HG02588 (cell line): Measurements from ENCODE around the gene SH3BGR.
"Not testable (repeated sequence)": the region's sequence is repeated elsewhere in the genome, so short reads cannot be mapped to it uniquely, and the experiment has no call there.

ENCODE experiments used
- ATAC-seq: cut with Tn5 transposase; IDR thresholded peaks from one replicate; pipeline ENCODE4 v1.9.1; 2021; ENCODE audit warnings: mild to moderate bottlenecking, moderate library complexity; ENCODE audit not compliant: unreplicated experiment

Gene SH3BGR

DNA sequence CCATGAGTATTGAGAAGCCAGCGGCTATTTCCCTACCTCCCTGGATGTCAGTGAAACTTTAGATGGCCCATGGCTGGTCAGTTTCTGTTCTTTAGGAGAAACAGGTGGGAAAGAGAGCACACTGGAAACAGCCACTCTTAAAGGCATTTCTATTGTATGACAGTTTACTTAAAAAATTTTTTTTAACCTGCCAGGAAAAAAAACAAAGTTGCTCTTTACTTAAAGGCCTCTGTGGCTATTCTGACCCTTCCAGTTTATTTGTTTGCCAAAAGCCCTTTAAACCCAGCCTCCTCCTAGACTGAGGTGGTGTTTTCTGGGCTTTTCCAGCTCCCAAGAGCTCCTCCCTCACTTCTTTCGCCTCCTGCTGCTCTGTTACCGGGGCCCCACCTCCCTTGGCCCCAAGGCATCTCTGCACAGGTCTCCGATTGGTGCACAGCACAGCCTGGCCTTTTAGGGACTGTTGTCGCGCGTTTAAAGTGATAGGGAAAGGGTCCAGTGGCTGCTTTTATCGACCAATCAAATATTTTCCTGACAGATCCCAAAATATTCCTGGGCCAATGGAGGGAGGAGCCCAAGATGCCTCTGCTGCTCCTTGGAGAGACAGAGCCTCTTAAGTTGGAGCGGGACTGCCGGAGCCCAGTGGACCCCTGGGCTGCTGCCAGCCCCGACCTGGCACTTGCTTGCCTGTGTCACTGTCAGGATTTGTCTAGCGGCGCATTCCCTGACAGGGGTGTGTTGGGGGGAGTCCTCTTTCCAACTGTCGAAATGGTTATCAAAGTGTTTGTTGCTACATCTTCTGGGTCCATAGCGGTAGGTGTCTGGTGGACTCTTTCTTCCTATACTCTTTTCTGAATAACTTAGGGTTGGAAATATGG, at the start of gene SH3BGR:
Gene SH3BGR (plus strand): TSS at position 639 of the 875 bp plus-strand sequence. CDS start 127 bp downstream, at position 766.
- ATAC-seq, result no peak

DNA sequence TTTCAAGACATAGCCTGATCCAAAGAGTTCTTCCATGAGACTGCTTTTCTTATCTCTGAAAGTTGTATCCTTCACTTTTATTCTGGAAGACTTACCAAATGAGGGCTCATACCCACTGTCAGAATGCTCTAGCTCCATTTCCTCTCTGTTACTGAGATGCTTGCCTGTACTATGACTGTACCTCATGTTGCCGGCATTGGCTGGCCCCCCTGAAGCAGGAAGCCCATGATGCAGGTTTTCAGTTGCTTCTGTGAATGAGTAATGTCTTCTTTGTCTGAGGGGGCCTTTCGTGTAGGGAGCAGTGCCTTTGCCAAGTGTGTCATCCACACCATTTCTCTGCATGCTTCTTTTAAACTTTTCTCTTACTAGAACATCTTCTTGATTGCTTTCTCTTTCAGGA, 45.7 kb upstream of the SH3BGR start:
- ATAC-seq, result no peak

DNA sequence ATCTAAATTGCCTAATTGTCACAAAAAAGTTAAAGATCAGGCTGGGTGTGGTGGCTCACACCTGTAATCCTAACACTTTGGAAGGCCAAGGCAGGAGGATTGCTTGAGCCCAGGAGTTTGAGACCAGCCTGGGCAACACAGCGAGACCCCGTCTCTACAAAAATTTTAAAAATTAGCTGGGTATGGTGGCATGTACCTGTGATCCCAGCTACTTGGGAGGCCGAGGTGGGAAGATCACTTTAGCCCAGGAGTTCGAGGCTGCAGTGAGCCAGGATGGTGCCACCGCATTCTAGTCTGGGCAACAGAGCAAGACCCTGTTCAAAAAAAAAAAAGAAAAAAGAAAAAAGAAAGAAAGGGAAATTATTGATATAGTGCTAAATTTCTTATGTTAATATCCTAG, 32.6 kb upstream of the SH3BGR start:
- ATAC-seq, result not testable (repeated sequence)

DNA sequence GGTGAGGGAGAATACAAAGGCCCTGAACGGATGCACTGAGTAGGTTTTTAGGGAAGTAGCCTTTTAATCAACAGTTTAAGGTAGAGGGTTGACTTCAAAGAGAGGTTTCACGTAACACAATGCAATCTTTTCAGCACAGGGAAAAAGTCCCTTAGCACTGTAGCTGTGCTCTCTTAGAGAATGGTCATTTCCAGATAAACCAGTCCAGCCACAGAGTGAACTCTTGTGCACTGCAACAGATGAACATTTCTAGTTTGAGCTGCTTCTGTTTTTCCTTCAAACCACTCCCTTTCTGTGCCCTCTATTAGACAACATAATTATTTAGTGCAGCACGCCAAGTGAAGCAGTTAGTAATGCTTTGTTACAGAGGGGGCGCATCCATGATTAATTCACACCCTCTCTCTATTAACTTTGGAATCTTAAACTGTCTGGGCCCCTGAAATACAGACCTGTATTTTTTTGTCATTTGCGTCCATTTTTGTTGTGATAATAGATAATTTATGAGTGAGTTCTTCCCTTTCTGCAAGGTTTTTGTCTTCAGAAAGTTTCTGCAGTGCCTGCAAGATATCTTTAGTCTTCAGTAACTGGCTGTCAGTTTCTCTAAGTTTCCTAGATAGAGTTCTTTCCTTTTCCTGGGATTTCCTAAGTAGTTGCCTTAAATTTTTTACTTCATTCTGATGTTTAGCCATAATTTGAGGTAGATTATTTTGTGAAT, 29.1 kb upstream of the SH3BGR start:
- no peak for ATAC-seq

DNA sequence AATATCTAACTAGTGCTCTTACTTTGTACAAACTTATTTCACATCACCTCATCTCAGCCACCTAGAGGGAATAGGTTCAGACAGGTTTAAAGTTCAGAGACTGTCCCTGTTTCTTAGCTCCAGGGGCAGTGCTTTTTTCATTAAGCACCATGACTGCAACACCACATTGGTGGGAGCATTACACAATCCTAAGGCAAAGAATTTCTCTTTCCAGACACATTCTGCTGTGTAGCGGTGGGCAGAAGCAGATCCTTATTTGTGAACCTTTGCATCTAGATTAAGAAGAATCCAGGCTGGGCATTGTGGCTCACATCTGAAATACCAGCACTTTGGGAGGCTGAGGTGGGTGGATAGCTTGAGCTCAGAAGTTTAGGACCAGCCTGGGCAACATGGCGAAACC, 22.3 kb upstream of the SH3BGR start:
- no peak for ATAC-seq

DNA sequence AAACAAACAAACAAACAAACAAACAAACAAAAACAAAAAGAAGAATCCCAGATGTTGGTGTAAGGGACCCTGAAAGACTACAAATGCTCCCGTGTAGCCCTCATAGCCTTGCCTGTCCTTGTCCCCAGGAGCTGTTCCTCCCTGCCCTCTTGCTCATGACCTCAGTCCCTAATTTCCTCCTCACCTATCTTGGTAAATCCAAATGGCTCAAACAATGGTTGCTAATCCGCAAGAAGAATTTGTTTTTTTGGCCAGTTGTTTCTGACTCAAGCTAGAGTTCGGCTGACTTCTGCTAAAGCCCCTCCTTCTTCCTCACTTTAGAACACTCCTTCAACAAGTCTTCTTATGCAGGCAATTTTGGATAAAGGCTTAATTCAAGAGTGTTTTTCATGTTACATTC, 21.8 kb upstream of the SH3BGR start:
- ATAC-seq, result no peak

DNA sequence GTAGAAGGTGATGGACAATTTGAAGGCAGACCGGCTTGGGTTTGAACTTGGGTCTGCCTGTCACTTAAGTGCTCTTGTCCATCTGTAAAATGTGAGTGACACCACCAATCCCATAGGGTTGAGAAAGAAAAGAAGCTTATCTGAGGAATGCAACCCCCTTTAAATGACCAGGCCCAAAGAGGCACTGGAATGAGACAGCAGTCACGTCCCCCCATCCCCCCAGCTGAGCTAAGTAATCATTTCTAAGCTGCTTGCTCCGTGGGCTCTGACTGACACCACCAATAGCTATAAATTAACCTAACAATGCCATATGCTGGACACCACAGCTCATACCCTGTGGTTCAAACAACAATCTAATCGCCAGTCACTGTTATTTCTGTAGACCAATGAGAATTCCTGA, 21.3 kb upstream of the SH3BGR start:
- ATAC-seq, result no peak

DNA sequence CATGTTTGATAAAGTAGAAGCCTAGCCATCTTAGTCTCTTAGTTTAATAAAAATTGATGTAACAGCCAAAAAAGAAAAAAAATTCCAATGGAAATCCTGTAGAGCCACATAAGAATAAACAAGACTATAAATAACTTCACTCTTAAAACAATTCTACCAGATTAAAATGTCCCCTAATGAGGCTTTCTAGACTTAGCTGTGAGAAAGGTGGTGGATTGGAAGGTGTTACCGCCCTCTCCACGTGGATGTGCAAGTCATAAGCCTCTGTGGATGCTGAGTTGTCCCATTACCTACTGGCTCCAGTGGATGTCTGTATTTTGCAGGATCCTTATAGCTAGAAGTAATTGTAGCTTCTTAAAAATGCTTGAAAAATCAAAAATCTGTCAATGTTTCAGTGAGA, 20.8 kb upstream of the SH3BGR start:
- ATAC-seq, result no peak

DNA sequence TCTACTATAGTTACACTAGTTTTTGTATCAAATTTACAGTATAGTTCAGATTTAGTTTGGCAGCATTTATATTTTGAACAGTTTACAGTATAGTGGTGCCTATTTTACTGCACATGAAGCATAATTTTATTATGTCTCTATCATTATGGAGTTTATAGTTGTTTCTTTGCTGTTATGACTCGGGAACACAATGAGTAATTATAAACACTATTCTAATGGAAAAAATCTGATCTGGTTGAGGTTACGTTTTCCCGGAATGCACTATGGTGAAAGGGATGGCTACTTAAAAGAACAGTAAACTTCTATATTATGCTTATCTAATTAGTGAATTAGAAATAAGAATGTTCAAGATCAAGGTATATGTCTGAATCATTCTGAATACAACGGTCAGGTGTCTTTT, 16.8 kb upstream of the SH3BGR start:
- no peak for ATAC-seq

DNA sequence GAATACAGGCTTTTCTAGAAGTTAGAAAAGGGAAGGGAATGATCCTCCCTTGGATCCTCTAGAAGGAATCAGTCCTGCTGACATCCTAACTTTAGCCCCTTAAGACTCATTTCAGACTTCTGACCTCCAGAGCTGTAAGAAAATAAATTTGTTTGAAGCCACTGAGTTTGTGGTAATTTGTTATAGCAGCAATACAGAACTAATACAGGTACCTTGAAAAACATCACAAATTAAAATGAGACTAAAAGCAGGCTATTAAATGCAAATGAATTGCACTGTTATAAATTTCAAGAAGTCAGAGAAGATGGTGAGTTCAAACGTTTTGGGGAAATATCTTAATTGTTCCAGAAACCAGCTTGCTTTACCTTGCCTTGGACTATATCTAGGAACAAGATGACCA, 12.5 kb upstream of the SH3BGR start:
- no peak for ATAC-seq

DNA sequence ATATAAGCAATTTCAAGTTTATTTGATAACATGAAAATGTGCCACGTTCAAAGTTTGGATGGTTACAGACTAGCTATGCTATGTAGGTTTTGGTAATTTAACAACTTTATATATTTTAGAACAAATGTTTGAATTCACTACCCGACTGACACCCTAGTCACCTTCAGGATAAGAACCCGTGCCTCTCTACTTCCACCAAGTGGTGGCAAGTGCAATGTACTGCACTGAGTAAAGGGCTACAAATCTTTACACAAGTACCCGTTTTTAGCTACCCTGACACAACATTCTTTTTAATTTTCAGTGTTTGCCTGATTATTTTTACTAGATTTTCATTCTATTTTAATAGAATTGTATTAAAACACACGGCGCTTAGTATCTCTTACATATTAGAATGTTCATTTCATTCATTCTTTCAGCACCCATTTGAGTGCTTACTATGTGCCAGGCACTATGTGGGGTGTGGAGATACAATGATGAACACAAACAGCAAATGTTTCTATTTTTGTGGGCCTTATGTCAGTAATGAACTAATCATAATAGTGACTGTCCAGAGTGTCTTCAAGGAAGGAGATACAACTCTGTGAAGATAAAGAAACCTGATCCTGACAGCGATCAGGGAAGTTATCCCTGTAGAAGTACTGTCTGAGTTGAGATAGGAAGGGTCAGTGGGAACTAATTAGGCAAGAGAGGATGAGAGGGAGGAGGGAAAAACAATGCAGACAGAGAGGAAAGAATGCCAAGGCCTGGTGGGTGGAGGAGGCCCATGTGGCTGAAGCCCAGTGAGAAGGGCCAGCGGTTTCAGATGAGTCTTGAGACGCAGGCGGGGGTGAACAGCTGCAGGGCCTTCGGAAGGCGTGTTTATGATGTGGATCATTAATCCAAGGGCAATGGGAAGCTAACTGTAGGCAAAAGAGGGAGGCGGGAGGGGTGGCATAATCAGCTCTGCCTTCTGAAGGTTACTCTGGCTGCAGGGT, 10.0 kb upstream of the SH3BGR start:
- ATAC-seq, result no peak

DNA sequence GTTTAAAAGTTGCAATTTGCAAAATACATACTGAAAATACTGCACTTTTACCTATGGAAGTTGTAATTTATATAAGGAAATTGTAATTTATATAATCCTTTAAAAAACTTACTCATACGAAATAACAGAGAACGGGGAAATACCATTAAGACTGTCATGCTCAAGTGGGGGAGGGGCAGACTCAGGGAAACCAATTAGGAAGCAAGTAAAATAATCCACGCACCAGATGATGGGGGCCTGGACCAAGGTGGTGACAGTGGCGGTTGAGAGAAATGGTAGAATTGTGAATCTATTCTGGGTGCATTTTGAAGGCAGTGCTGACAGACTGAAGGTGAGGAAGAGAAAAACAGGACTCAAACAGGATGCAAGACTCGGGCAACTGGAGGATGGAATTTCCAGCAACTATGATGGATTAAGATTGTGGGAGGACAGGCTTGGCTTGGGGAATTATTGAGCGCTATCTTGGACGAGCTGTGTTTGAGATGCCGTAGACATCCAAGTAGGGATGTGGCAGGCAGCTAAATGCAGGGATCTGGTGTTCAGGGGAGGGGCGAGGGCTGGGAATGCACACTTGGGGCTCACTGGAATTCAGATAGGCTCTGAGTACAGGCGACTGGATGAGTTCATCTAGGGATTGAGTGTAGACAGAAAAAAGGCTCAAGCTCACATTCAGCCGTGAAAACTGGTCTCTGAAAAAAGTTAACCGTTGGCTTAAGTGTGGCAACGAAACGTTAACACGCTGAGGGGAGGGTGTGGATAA, 7.2 kb upstream of the SH3BGR start:
- no peak for ATAC-seq

DNA sequence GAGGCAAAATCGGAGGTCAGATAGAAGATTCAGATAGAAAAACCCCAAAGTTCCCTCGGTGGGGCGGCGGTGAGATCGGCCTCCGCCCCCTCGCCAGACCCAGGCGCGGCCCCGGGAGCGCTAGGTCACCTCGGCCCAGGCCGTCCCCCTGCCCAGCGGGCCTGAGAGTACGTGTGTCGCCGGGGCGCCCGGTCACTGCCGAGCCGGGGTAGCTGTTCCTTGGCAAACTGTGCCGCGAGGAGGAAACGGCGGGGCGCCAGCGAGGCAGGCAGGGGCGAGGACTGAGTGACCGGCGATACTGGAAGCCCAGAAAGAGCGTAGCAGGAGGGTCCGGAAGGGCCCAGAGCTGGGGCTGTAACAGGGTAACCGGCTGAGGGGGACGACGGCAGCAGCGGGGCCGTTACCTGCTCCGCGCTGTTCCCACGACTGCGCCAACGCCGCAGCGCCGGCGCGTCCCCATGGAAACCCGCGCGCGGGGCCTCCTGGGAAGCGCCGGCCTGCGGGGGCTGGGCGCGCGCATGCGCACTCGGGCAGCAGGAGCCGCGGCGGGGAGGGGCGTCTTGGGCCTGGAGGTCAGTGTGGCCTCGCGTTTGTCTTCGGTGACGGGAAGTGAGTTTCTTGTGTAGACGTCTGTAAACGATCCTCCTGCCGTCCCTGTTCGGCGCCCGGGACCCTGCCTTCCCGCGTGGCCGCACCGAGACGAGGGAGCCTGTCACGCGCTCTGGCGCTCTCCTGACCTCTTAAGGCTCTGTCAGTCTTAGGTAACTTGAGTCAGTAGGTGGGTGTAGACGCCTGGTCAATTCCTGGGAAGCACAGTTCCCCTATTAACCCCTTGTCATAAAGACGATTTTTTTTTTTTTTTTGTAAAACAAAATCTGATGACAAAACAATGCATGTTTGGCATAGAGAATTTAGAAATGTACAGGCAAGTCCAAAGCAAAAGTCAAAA, 6.2 kb upstream of the SH3BGR start, which contains the start of gene LCA5L:
Gene LCA5L (minus strand): TSS at position 458 of the 949 bp plus-strand sequence. CDS start 17,285 bp downstream, outside the sequence.
- peak; percentile 87 for ATAC-seq

DNA sequence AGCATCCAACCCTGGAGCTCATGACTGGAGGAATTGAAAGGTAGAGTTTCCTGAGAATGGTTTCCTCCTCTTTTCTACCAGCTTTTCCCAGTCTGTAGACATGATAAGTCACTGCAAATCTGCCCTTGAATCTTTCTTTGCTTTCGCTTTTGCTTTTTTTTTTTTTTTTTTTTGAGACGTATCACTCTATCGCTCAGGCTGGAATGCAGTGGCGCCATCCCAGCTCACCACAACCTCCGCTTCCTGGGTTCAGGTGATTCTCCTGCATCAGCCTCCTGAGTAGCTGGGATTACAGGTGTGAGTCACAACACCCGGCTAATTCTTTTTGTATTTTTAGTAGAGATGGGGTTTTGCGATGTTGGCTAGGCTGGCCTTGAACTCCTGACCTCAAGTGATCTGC, 4.5 kb upstream of the SH3BGR start:
- ATAC-seq, result no peak

DNA sequence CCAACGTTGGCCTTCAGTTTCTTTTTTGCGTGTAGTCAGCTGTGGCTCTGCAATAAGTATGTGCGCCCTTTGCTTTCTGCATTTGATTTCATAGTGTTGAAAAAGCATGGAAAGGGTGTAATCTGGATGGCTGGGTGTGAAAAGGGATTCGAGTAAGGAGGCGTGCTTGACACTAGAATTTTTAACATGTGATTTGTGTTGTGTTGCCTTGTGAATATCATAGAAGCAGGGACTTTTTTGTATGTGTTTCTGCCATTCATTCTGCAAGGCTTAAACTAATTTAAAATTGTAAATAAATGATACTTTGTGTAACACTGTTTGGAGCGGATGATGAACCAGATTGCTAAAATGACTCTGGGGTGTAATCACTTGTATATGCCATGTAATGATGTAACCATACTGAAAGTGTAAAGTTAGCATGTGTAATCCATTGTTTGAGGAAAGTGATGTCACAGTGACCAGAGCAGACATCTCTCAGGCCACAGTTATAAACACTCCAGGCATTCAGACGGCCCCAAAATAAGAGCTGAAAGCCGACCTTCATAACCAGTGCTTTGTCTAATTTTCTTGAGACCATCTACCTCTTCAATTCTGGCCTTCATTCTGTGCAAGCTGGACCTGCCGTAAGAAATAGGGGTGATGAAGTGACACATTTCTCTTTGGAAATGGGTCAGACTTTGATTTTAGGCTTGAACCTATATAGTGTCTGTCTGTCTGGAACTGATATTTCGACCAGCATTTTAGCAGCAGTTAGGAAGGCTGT, 618 bp downstream of the SH3BGR start:
- no peak for ATAC-seq

DNA sequence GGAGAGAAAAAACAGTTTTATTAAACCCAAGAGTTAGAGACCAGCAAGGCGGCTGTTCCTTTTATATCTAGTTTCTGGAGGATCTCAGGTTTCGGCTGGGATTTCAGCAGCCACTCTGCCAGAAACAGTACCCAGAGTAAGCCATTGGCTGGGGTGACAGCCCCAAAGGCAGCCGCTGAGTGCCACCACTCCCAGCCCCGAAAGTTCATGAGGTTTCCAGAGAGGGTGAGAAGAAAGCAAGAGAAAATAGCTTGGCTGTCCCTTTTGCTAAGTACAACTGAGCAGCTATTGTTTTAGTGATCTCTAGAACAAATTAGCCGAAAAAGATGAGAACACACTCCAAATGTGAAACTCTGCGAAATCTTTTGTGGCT, 1.2 kb downstream of the SH3BGR start:
- ATAC-seq, result no peak

DNA sequence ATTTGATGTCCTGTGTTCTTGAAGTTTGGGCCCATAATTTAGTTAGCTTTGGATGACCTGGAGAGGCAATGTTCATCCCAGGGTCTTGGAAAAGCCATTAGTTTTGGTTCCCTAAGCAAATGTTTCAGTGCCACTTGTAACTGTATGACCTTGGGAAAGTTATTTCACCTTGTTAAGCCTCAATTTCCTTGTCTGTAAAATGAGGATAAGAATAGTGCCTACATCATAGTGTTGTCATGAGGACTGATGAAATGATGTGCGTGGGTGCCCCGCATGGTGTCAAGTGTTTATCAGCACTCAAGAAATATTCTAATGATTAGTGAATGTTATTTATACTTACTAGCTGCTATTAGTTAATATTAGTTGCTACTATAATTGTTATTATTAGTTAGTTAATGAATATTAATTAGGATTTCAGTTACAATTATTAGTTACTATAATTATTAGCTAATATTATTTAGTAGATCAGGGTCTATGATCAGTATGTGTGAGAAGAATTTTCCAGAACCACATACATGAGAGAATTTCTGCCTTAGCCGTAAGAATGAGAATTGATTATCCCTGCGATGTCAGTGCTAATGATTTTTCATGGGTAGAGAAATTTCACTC, 1.9 kb downstream of the SH3BGR start:
- ATAC-seq, result no peak
